Iris pigment epithelial cell (primary cell): ENCODE data around the gene DOCK10.
"Not testable (repeated sequence)": the region's sequence is repeated elsewhere in the genome, so short reads cannot be mapped to it uniquely, and the experiment has no call there.

Experiments used
- DNase-seq: peaks from one replicate; pipeline ENCODE4 v3.0.0-alpha.2; 2011; ENCODE audit warnings: low read depth

The DOCK10 gene

GRCh38 chr2:224918626-224919471 is 123.4 kb downstream of the DOCK10 start:
- DNase-seq: no peak

GRCh38 chr2:224917246-224917645 is 125.0 kb downstream of the DOCK10 start:
- DNase-seq: not testable (repeated sequence)

GRCh38 chr2:224915136-224915535 is 127.1 kb downstream of the DOCK10 start:
- peak; percentile 12 for DNase-seq

- DNase-seq: peak; percentile 41
Measured at GRCh38 chr2:224910574-224910925, 131.7 kb downstream of the DOCK10 start.

- peak; percentile 93 for DNase-seq
Measured at GRCh38 chr2:224909885-224910573, 132.2 kb downstream of the DOCK10 start.

GRCh38 chr2:224908818-224909217 is 133.4 kb downstream of the DOCK10 start:
- no peak for DNase-seq

GRCh38 chr2:224904381-224904780 is 137.9 kb downstream of the DOCK10 start:
- DNase-seq: peak; percentile 61

- DNase-seq: no peak
Measured at GRCh38 chr2:224903621-224904020, 138.6 kb downstream of the DOCK10 start.

- no peak for DNase-seq
Measured at GRCh38 chr2:224901121-224901676, 141.1 kb downstream of the DOCK10 start.

GRCh38 chr2:224895377-224895776 is 146.9 kb downstream of the DOCK10 start:
- DNase-seq: no peak

GRCh38 chr2:224894356-224894755 is 147.9 kb downstream of the DOCK10 start:
- no peak for DNase-seq

- DNase-seq: no peak
Measured at GRCh38 chr2:224893848-224894247, 148.4 kb downstream of the DOCK10 start.

- no peak for DNase-seq
Measured at GRCh38 chr2:224892574-224893204, 149.6 kb downstream of the DOCK10 start.

- DNase-seq: no peak
Measured at GRCh38 chr2:224890372-224890771, 151.9 kb downstream of the DOCK10 start.

- peak; percentile 65 for DNase-seq
Measured at GRCh38 chr2:224887141-224887540, 155.1 kb downstream of the DOCK10 start.

- DNase-seq: peak; percentile 95
Measured at GRCh38 chr2:224885836-224886547, 156.3 kb downstream of the DOCK10 start.

GRCh38 chr2:224885291-224885690 is 157.0 kb downstream of the DOCK10 start:
- peak; percentile 39 for DNase-seq

GRCh38 chr2:224884188-224884587 is 158.1 kb downstream of the DOCK10 start:
- DNase-seq: peak; percentile 84

GRCh38 chr2:224883700-224884099 is 158.6 kb downstream of the DOCK10 start:
- DNase-seq: no peak

- no peak for DNase-seq
Measured at GRCh38 chr2:224883172-224883516, 159.1 kb downstream of the DOCK10 start.

- DNase-seq: peak; percentile 90
Measured at GRCh38 chr2:224882291-224883171, 159.7 kb downstream of the DOCK10 start.
